RKO (cell line): Measurements from ENCODE around the gene MRPL39.

Experiments used
- DNase-seq: peaks from one replicate; pipeline ENCODE4 v3.0.0-alpha.2; 2016; ENCODE audit warnings: low spot score

Gene MRPL39

DNA sequence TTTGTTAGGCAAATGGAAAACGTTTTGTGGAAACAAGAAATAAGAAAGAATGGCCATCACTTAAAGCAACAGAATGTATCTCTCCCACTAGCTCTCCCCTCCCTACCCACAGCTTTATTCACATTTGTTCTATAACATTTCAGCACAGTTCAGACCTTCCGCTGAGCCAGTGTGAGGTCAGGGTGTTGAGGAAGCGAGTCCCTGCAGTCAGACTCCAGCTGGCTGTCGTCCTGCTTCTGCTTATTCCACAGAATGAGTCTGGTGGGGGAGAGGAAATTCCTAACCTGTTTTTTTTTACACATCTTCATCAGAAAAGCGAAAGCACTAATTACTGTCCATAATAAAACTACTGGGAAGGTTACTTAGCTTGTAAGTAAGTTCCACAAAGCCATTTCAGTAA, 39.0 kb downstream of the MRPL39 start:
- DNase-seq = no peak

GRCh38 chr21:25567472-25567871, 39.8 kb downstream of the MRPL39 start:
- no peak for DNase-seq

DNA sequence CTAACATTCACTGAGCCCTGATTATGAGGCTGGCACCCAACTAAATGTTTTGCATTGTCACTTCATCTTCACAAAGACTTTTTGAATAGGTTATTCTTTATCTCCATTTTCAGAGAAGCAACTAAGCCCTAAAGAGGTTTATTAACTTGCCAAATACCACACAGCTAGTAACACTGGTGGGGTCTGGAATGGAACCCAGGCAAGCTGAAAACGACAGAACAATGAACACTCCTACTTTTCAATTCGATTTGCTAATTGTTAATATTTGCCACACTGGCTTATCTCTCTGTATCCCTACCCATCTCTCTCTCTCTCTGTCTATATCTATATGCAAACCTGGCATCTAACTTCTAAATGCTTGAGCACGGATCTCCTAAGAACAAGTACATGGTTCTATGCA, 40.6 kb downstream of the MRPL39 start:
- DNase-seq = no peak

- no peak for DNase-seq
Observed at GRCh38 chr21:25565272-25566211, 41.7 kb downstream of the MRPL39 start.

- DNase-seq = no peak
Observed at GRCh38 chr21:25564349-25564948, 42.8 kb downstream of the MRPL39 start.

- DNase-seq = peak; percentile 36
Observed at GRCh38 chr21:25563361-25564116, 43.7 kb downstream of the MRPL39 start.

DNA sequence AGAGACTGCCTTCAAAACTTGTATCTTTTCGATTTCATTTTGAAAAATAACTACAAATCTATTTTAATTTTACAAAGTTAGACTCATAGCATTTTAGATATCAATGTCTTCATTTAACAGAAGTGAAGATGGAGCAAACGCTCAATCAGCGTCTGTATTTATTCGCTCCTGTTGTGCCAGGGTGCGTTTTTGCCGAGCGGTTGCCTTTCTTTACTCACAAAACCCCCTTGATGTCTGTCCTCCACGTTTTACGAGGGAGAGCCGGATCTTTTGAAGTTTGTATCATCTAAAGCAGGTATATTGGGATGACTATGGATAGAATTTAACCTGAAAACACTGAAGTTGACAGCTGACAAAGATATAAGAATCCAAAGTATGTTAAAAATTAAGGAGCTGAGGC, 44.6 kb downstream of the MRPL39 start:
- no peak for DNase-seq

DNA sequence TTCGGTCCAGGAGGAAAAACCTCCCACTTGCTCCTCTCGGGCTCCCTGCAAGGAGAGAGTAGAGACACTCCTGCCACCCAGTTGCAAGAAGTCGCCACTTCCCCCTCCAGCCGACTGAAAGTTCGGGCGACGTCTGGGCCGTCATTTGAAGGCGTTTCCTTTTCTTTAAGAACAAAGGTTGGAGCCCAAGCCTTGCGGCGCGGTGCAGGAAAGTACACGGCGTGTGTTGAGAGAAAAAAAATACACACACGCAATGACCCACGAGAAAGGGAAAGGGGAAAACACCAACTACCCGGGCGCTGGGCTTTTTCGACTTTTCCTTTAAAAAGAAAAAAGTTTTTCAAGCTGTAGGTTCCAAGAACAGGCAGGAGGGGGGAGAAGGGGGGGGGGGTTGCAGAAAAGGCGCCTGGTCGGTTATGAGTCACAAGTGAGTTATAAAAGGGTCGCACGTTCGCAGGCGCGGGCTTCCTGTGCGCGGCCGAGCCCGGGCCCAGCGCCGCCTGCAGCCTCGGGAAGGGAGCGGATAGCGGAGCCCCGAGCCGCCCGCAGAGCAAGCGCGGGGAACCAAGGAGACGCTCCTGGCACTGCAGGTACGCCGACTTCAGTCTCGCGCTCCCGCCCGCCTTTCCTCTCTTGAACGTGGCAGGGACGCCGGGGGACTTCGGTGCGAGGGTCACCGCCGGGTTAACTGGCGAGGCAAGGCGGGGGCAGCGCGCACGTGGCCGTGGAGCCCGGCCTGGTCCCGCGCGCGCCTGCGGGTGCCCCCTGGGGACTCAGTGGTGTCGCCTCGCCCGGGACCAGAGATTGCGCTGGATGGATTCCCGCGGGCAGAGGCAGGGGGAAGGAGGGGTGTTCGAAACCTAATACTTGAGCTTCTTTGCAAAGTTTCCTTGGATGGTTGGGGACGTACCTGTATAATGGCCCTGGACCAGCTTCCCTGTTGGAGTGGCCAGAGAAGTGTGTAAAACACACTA, 45.3 kb downstream of the MRPL39 start:
- DNase-seq = peak; percentile 74

DNA sequence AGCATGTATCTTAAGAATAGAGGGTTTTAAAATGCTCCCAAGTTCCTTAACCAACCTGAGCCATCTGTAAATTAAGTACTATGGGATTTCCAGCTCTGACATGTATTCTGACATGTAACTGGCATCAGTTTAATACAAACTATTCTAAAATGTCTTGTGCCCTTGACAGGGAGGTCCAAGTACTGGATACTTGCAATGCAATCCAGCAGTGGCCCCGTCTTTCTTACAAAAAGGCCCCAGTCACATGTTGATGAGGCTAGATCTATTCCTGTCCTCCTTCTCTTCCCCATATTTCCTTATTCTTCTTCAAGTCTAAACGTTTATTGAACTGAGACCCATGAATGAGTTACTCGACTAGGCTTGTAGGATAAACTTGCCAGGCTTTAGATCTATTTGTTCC, 46.4 kb downstream of the MRPL39 start:
- no peak for DNase-seq

GRCh38 chr21:25560271-25560685, 47.0 kb downstream of the MRPL39 start:
- DNase-seq = no peak

GRCh38 chr21:25559746-25560145, 47.5 kb downstream of the MRPL39 start:
- no peak for DNase-seq

GRCh38 chr21:25558123-25558522, 49.2 kb downstream of the MRPL39 start:
- no peak for DNase-seq

DNA sequence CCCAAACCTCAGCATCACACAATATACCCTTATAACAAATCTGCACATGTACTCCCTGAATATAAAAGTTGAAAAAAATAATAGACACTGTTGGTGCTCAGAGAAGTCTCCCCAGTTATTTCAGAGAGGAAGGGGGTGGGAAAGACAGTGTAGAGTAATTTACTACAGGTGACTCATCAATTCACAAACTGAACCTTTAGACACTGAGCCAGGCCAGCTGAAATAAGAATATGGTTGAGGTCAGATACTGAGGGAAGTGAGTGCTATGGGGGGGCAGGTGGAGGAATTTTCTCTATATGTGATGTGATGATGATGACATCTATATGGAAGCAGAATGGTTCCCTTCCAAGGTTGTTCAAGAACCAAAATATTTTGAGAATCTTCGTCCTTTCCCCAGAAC, 50.1 kb downstream of the MRPL39 start:
- no peak for DNase-seq

GRCh38 chr21:25556091-25556490, 51.2 kb downstream of the MRPL39 start:
- no peak for DNase-seq

DNA sequence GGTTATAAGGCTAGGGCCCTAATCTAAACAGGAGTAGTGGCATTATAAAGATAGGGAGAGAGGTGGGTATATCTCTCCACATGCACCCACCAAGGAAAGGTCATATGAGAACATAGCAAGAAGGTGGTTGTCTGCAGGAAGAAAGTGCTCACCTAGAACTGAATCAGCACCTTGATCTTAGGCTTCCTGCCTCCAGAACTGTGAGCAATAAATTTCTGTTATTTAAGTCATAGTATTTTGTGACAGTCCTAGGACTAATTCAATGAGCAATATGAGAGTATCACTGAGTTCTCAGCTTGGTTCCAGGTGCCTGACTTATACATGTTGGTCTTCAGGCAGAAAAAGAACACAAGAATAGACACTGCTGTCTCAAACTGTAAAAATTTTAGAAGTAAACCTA, 51.8 kb downstream of the MRPL39 start:
- DNase-seq = no peak

- no peak for DNase-seq
Observed at GRCh38 chr21:25552856-25553255, 54.4 kb downstream of the MRPL39 start.

- no peak for DNase-seq
Observed at GRCh38 chr21:25551569-25551968, 55.7 kb downstream of the MRPL39 start.

DNA sequence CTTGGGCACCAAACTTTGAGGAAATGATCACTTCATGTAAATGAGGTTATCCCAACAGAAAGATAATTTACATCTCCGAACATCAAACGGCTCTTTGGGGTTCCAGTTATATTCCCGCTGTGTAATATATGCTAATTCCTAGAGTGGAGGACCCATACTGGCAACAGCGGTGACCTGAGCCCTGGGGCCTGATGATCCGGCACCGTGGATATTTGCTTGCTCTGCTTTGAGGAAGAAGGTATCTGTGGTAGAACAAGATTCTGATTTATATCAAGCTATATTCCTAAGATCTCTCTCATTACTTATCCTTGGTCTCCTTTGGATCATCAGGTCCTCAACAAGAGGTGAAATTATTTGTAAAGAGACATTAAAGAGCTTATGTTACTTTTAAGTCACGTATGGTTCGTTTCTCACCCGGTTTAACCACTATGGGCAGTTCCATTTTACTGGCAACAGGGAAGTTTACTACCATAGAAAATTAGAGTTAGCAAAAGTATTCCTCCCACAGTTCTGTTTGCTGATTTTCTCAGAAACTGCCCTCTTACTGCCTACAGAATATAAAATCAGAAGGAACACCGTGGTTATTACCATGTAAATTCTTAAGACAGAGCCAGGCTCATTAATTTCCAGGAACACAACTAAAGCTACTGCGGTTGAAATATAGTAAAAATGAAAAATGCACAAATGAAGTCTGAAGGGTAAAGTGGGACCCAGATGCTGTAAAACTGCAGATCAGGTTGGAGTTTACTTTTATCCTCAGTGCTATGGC, 56.7 kb downstream of the MRPL39 start:
- DNase-seq = no peak

DNA sequence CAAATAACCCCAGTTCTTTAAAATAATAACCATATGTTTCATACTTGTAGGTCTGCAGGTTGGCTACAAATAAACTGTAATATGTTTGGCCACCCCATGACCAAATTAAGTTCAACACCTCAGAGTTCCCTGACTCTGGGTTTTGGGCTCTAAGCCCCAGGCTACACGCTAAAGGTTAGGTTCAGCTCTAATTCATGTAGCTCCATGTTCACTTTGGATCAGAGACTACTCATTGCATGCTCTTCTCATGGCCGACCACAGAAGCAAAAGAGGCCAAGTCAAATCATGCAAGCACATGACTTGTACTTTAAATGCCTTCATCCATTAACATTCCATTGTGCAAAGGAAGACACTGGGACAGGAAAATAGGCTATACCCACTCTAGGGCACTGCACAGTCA, 66.2 kb downstream of the MRPL39 start:
- no peak for DNase-seq

DNA sequence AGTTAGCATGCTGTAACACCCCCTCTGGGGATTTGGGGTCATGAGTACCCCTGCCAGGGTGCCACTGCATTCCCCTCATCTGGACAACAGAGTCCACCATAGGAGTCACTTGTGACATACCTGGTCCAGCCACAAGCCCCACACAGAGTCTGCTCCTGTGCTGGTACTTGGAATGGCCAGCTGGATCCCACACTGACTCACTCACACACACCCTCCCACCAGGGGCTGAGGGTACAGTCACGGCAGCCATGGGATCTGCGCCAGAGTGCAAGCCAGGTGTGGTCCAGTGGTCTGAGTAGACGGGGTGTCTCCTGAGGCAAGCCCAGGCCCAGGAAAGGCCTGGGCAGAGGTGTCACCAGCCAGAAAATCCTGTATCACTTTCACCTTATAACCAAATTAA, 67.7 kb downstream of the MRPL39 start:
- DNase-seq = no peak

GRCh38 chr21:25537174-25537573, 70.1 kb downstream of the MRPL39 start:
- DNase-seq = no peak
